ENCODE results near the gene IRF2BP1. TPM values are rescaled to one million over a fixed set of nuclear protein-coding genes. Genes with fewer than 3 reads are reported as not detected.

Gene IRF2BP1
- total and polyA plus RNA-seq, 2 of the 13 experiments (the other 11 are each of a cell fraction or from before 2014, with no cell fraction given): 4.3 to 14.3 TPM

GRCh38 chr19:45876411-45877197, 9.3 kb downstream of the IRF2BP1 start (continued):
- TF ChIP-seq ZNF687 (CRISPR knock-in tag; IDR thresholded peaks at IDR 0.05): peak; percentile 94
- TF ChIP-seq PTBP1 (IDR thresholded peaks at IDR 0.05; ENCODE audit: low read depth, low read length, poor library complexity, severe bottlenecking): no peak
- TF ChIP-seq KDM4B (CRISPR knock-in tag; IDR thresholded peaks at IDR 0.05): peak; percentile 69; the same call in 1 of the 2 replicates
- 0 out of 2 replicates have a peak, but pooled peaks have one; percentile 56 for TF ChIP-seq EED (CRISPR knock-in tag; IDR thresholded peaks at IDR 0.05)
- no peak for TF ChIP-seq ZNF562 (CRISPR knock-in tag; IDR thresholded peaks at IDR 0.05; ENCODE audit: borderline replicate concordance)
- TF ChIP-seq ELF1 (CRISPR knock-in tag; IDR thresholded peaks at IDR 0.05): peak; percentile 59; the same call in 1 of the 2 replicates
- peak; percentile 48; the same call in 1 of the 2 replicates for TF ChIP-seq MYC (CRISPR knock-in tag; IDR thresholded peaks at IDR 0.05; ENCODE audit: borderline replicate concordance)
- no peak for TF ChIP-seq GZF1 (CRISPR knock-in tag; IDR thresholded peaks at IDR 0.05)
- peak; percentile 49; the same call in 1 of the 2 replicates for TF ChIP-seq RXRA (CRISPR knock-in tag; IDR thresholded peaks at IDR 0.05)
- no peak for TF ChIP-seq AFF4 (CRISPR knock-in tag; IDR thresholded peaks at IDR 0.05)
- TF ChIP-seq SIN3A (IDR thresholded peaks at IDR 0.05; ENCODE audit: borderline replicate concordance, low read depth, low read length): no peak
- peak; percentile 42; the same call in 1 of the 2 replicates for TF ChIP-seq FOXO1 (CRISPR knock-in tag; IDR thresholded peaks at IDR 0.05)
- TF ChIP-seq ZNF589 (CRISPR knock-in tag; conservative IDR thresholded peaks at IDR 0.05): 0 out of 2 replicates have a peak, but pooled peaks have one; percentile 23
- peak; percentile 16; the same call in 1 of the 2 replicates for TF ChIP-seq MNT (IDR thresholded peaks at IDR 0.05)

Measured in HepG2 (cell line).